CD14-positive monocyte (primary cell): Measurements from ENCODE around the gene DGAT2. TPM values are rescaled to one million over a fixed set of nuclear protein-coding genes. Genes with fewer than 3 reads are reported as not detected.

Experiments
- DNase-seq, 3 donors: peaks; one replicate each; pipeline ENCODE4 v3.0.0-alpha.2; 2011 to 2022
- H2AFZ ChIP-seq: 2 replicates; pipeline ENCODE4 v1.6.0; 2012; ENCODE audit warnings: mild to moderate bottlenecking, low read depth, low read length, inconsistent platforms; ENCODE audit not compliant: insufficient read depth, poor library complexity, severe bottlenecking
- H3K27ac ChIP-seq, 2 donors: 1 replicate in 1 of 2; 2 replicates in 1 of 2; pipeline ENCODE4 v1.5.1; 2012 to 2013; ENCODE audit warnings: low read length in 2 of 2, control low read depth in 1 of 2, inconsistent platforms in 1 of 2, low read depth in 1 of 2, mild to moderate bottlenecking in 1 of 2
- H3K27me3 ChIP-seq, 2 donors: one replicate each; pipeline versions ENCODE4 v1.6.0 to v1.6.1; 2011 to 2013; ENCODE audit warnings: low read length in 2 of 2; ENCODE audit not compliant: control insufficient read depth in 2 of 2, insufficient read depth in 2 of 2
- H3K36me3 ChIP-seq, 2 donors: replicated peaks in 1 of 2; 1 replicate in 1 of 2; 2 replicates in 1 of 2; pipeline versions ENCODE4 v1.5.1 to v1.6.1; 2012 to 2013; ENCODE audit warnings: low read length in 2 of 2, control low read depth in 1 of 2, inconsistent platforms in 1 of 2, mild to moderate bottlenecking in 1 of 2; ENCODE audit not compliant: insufficient read depth in 2 of 2, control insufficient read depth in 1 of 2
- H3K4me1 ChIP-seq, 2 donors: 1 replicate in 1 of 2; 2 replicates in 1 of 2; pipeline versions ENCODE4 v1.5.1 to v1.6.1; 2012 to 2013; ENCODE audit warnings: low read length in 2 of 2, control low read depth in 1 of 2, inconsistent platforms in 1 of 2, mild to moderate bottlenecking in 1 of 2, moderate library complexity in 1 of 2; ENCODE audit not compliant: insufficient read depth in 2 of 2, control insufficient read depth in 1 of 2
- H3K4me2 ChIP-seq: replicated peaks from 2 replicates; pipeline ENCODE3; 2012; ENCODE audit warnings: low read length, moderate library complexity, mild to moderate bottlenecking; ENCODE audit not compliant: poor library complexity, severe bottlenecking; ENCODE audit errors: extremely low read depth
- H3K4me3 ChIP-seq, 3 experiments: fragments of 200-600 bp in 1 of 3; sonication (generic) in 1 of 3; replicated peaks in 1 of 3; 1 replicate in 2 of 3; 2 replicates in 1 of 3; pipeline ENCODE4 v1.5.1; 2011 to 2013; ENCODE audit warnings: low read length in 3 of 3, mild to moderate bottlenecking in 3 of 3, control low read depth in 2 of 3, low read depth in 2 of 3, inconsistent platforms in 1 of 3, moderate library complexity in 1 of 3
- H3K79me2 ChIP-seq: 2 replicates; pipeline ENCODE4 v1.6.0; 2012; ENCODE audit warnings: mild to moderate bottlenecking, control low read depth, inconsistent platforms, low read length, moderate library complexity; ENCODE audit not compliant: insufficient read depth
- H3K9ac ChIP-seq: 2 replicates; pipeline ENCODE4 v1.6.0; 2017; ENCODE audit warnings: low read length, mild to moderate bottlenecking; ENCODE audit not compliant: insufficient read depth, poor library complexity, severe bottlenecking
- H3K9me3 ChIP-seq, 2 donors: replicated peaks in 1 of 2; 1 replicate in 1 of 2; 2 replicates in 1 of 2; pipeline versions ENCODE4 v1.5.1 to v1.6.1; 2012 to 2013; ENCODE audit warnings: low read length in 2 of 2, control low read depth in 1 of 2; ENCODE audit not compliant: control insufficient read depth in 1 of 2, insufficient read depth in 1 of 2
- H4K20me1 ChIP-seq: 2 replicates; pipeline ENCODE4 v1.6.0; 2012; ENCODE audit warnings: mild to moderate bottlenecking, low read length, control low read depth, moderate library complexity; ENCODE audit not compliant: insufficient read depth
- H3K27ac Mint-ChIP-seq, 7 donors: one replicate each; pipeline ENCODE4 v1.8.0; 2020; ENCODE audit warnings: mild to moderate bottlenecking in 7 of 7, mixed read lengths in 7 of 7, moderate library complexity in 6 of 7, inconsistent platforms in 2 of 7
- H3K27me3 Mint-ChIP-seq, 3 donors: one replicate each; pipeline ENCODE4 v1.8.0; 2021 to 2022; ENCODE audit warnings: low read depth in 3 of 3, mild to moderate bottlenecking in 3 of 3, mixed read lengths in 3 of 3, moderate library complexity in 3 of 3, inconsistent platforms in 1 of 3
- H3K36me3 Mint-ChIP-seq, 2 donors: one replicate each; pipeline ENCODE4 v1.8.0; 2020; ENCODE audit warnings: mixed read lengths in 2 of 2, inconsistent platforms in 1 of 2, mild to moderate bottlenecking in 1 of 2
- H3K4me1 Mint-ChIP-seq: one replicate; pipeline ENCODE4 v1.8.0; 2020; ENCODE audit warnings: mild to moderate bottlenecking, mixed read lengths
- H3K4me3 Mint-ChIP-seq, 2 donors: one replicate each; pipeline ENCODE4 v1.8.0; 2020; ENCODE audit warnings: mild to moderate bottlenecking in 2 of 2, mixed read lengths in 2 of 2, moderate library complexity in 1 of 2
- H3K9me3 Mint-ChIP-seq, 7 donors: one replicate each; pipeline ENCODE4 v1.8.0; 2020 to 2022; ENCODE audit warnings: mixed read lengths in 7 of 7, mild to moderate bottlenecking in 6 of 7, moderate library complexity in 6 of 7, inconsistent platforms in 2 of 7
- CTCF ChIP-seq: fragments of 200-600 bp; IDR thresholded peaks from one replicate; pipeline ENCODE4 v1.8.0; 2022; ENCODE audit warnings: antibody characterized with exemption, mild to moderate bottlenecking
- WGBS: methylation state at CpG from one replicate; pipeline ENCODE4 v1.1.5; 2013; ENCODE audit warnings: missing lambda C conversion rate; ENCODE audit not compliant: insufficient coverage; 5-methylcytosine and 5-hydroxymethylcytosine counted together
- intact Hi-C, 2 donors: fragments of 100-400 bp; cut with micrococcal nuclease; formaldehyde crosslinking; loops; one replicate each; pipeline versions ENCODE4 v1.15.0 to v1.15.1; 2023
- polyA plus RNA-seq, 3 donors: library from polyadenylated mRNA; depleted of rRNA in 1 of 3; unstranded in 2 of 3; stranded (reverse) in 1 of 3; fragments of 300-500 nt in 2 of 3; fragments of >200 nt in 1 of 3; fragmentation: Illumina TruSeq in 2 of 3; gene quantifications; 1 replicate in 2 of 3; 2 replicates in 1 of 3; pipeline ENCODE4 v1.2.3, GENCODE V29; 2012 to 2021

Gene DGAT2
- polyA plus RNA-seq, 3 donors, result 7.0 to 18.4 (median 14.8) TPM

GRCh38 chr11:75793966-75794365, 25.4 kb downstream of the DGAT2 start:
- H3K4me1 ChIP-seq, result no peaks in the 10 kb centered on the region
- H3K27me3 ChIP-seq, result no peaks in the 10 kb centered on the region
- no peak for TF ChIP-seq CTCF
- H3K27ac ChIP-seq, result no peak overlapping the region
- 100% methylated on average over 1 of the region's 2 CpGs for WGBS
- DNase-seq, result no peak
- no peak overlapping the region for H3K9ac ChIP-seq
- H3K27me3 Mint-ChIP-seq, result peaks cover 0 to 7% (median 0%) of the 10 kb centered on the region in 3 donors
- intact Hi-C loops, result no loop called here
- peak overlapping the region in 2 of 7 donors; percentile 28 to 33 for H3K27ac Mint-ChIP-seq
- H3K4me2 ChIP-seq, result no peak overlapping the region
- peaks cover 78 to 85% of the 10 kb centered on the region in 2 donors for H3K36me3 Mint-ChIP-seq
- H4K20me1 ChIP-seq, result no peaks in the 10 kb centered on the region
- H3K4me3 ChIP-seq, result no peak overlapping the region
- H3K36me3 ChIP-seq, result peaks cover 46 to 93% of the 10 kb centered on the region in 2 donors
- no peak overlapping the region for H2AFZ ChIP-seq
- H3K4me3 Mint-ChIP-seq, result no peak overlapping the region
- no peaks in the 10 kb centered on the region for H3K9me3 Mint-ChIP-seq
- no peaks in the 10 kb centered on the region for H3K4me1 Mint-ChIP-seq
- no peaks in the 10 kb centered on the region for H3K79me2 ChIP-seq
- H3K9me3 ChIP-seq, result no peaks in the 10 kb centered on the region

- H3K4me3 Mint-ChIP-seq, result no peak overlapping the region
- no peaks in the 10 kb centered on the region for H3K79me2 ChIP-seq
- intact Hi-C loops, result no loop called here
- H3K4me3 ChIP-seq, result no peak overlapping the region
- peaks cover 0 to 5% (median 0%) of the 10 kb centered on the region in 3 donors for H3K27me3 Mint-ChIP-seq
- H3K9me3 ChIP-seq, result no peaks in the 10 kb centered on the region
- H3K27me3 ChIP-seq, result no peaks in the 10 kb centered on the region
- no peaks in the 10 kb centered on the region for H3K9me3 Mint-ChIP-seq
- no peak overlapping the region for H3K27ac Mint-ChIP-seq
- H3K36me3 ChIP-seq, result peaks cover 45 to 93% of the 10 kb centered on the region in 2 donors
- H3K9ac ChIP-seq, result no peak overlapping the region
- no peak overlapping the region for H3K4me2 ChIP-seq
- peaks cover 0 to 4% of the 10 kb centered on the region in 2 donors for H3K4me1 ChIP-seq
- no peaks in the 10 kb centered on the region for H4K20me1 ChIP-seq
- H3K27ac ChIP-seq, result no peak overlapping the region
- WGBS, result 83% methylated on average over 2 of the region's 4 CpGs
- H3K4me1 Mint-ChIP-seq, result peaks cover 3% of the 10 kb centered on the region
- TF ChIP-seq CTCF, result no peak
- H3K36me3 Mint-ChIP-seq, result peaks cover 82 to 87% of the 10 kb centered on the region in 2 donors
- no peak overlapping the region for H2AFZ ChIP-seq
- no peak for DNase-seq
Observed at GRCh38 chr11:75795276-75796090, 26.9 kb downstream of the DGAT2 start.
